ENCODE data around the gene NSMF.
A peak's percentile ranks its signal among the peaks of the same experiment; 100 is the strongest.

NSMF gene

GRCh38 chr9:137422604-137423513 lies 36.3 kb downstream of the NSMF start, which contains the start of the genes EXD3 and NOXA1 (continued):
- TF ChIP-seq PBX3 (CRISPR knock-in tag; IDR thresholded peaks at IDR 0.05), result peak; percentile 69; the same call in 1 of the 2 replicates
- peak; percentile 79; the same call in 1 of the 2 replicates for TF ChIP-seq ZBTB7A (tag by site-specific recombination; IDR thresholded peaks at IDR 0.05; ENCODE audit: low read depth)
- TF ChIP-seq, protein P1, sequence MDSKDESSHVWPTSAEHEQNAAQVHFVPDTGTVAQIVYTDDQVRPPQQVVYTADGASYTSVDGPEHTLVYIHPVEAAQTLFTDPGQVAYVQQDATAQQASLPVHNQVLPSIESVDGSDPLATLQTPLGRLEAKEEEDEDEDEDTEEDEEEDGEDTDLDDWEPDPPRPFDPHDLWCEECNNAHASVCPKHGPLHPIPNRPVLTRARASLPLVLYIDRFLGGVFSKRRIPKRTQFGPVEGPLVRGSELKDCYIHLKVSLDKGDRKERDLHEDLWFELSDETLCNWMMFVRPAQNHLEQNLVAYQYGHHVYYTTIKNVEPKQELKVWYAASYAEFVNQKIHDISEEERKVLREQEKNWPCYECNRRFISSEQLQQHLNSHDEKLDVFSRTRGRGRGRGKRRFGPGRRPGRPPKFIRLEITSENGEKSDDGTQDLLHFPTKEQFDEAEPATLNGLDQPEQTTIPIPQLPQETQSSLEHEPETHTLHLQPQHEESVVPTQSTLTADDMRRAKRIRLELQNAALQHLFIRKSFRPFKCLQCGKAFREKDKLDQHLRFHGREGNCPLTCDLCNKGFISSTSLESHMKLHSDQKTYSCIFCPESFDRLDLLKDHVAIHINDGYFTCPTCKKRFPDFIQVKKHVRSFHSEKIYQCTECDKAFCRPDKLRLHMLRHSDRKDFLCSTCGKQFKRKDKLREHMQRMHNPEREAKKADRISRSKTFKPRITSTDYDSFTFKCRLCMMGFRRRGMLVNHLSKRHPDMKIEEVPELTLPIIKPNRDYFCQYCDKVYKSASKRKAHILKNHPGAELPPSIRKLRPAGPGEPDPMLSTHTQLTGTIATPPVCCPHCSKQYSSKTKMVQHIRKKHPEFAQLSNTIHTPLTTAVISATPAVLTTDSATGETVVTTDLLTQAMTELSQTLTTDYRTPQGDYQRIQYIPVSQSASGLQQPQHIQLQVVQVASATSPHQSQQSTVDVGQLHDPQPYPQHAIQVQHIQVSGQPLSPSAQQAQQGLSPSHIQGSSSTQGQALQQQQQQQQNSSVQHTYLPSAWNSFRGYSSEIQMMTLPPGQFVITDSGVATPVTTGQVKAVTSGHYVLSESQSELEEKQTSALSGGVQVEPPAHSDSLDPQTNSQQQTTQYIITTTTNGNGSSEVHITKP (tag by site-specific recombination; IDR thresholded peaks at IDR 0.05), result peak; percentile 41; the same call in 1 of the 2 replicates
- peak; percentile 59 for TF ChIP-seq ZBTB8A (tag by site-specific recombination; IDR thresholded peaks at IDR 0.05)
- TF ChIP-seq ZBTB20 (tag by site-specific recombination; IDR thresholded peaks at IDR 0.05), result 0 out of 2 replicates have a peak, but pooled peaks have one; percentile 20
- TF ChIP-seq ZNF2 (tag by site-specific recombination; IDR thresholded peaks at IDR 0.05), result peak; percentile 57; the same call in 1 of the 2 replicates
- TF ChIP-seq, protein P2, sequence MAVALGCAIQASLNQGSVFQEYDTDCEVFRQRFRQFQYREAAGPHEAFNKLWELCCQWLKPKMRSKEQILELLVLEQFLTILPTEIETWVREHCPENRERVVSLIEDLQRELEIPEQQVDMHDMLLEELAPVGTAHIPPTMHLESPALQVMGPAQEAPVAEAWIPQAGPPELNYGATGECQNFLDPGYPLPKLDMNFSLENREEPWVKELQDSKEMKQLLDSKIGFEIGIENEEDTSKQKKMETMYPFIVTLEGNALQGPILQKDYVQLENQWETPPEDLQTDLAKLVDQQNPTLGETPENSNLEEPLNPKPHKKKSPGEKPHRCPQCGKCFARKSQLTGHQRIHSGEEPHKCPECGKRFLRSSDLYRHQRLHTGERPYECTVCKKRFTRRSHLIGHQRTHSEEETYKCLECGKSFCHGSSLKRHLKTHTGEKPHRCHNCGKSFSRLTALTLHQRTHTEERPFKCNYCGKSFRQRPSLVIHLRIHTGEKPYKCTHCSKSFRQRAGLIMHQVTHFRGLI (tag by site-specific recombination; IDR thresholded peaks at IDR 0.05), result peak; percentile 30; the same call in 1 of the 2 replicates
- TF ChIP-seq, protein P3, sequence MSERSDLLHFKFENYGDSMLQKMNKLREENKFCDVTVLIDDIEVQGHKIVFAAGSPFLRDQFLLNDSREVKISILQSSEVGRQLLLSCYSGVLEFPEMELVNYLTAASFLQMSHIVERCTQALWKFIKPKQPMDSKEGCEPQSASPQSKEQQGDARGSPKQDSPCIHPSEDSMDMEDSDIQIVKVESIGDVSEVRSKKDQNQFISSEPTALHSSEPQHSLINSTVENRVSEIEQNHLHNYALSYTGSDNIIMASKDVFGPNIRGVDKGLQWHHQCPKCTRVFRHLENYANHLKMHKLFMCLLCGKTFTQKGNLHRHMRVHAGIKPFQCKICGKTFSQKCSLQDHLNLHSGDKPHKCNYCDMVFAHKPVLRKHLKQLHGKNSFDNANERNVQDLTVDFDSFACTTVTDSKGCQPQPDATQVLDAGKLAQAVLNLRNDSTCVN (tag by site-specific recombination; optimal IDR thresholded peaks at IDR 0.05), result peak; percentile 75
- TF ChIP-seq YY1 (tag by site-specific recombination; IDR thresholded peaks at IDR 0.05), result peak; percentile 64; the same call in 1 of the 2 replicates
- TF ChIP-seq, protein P4, sequence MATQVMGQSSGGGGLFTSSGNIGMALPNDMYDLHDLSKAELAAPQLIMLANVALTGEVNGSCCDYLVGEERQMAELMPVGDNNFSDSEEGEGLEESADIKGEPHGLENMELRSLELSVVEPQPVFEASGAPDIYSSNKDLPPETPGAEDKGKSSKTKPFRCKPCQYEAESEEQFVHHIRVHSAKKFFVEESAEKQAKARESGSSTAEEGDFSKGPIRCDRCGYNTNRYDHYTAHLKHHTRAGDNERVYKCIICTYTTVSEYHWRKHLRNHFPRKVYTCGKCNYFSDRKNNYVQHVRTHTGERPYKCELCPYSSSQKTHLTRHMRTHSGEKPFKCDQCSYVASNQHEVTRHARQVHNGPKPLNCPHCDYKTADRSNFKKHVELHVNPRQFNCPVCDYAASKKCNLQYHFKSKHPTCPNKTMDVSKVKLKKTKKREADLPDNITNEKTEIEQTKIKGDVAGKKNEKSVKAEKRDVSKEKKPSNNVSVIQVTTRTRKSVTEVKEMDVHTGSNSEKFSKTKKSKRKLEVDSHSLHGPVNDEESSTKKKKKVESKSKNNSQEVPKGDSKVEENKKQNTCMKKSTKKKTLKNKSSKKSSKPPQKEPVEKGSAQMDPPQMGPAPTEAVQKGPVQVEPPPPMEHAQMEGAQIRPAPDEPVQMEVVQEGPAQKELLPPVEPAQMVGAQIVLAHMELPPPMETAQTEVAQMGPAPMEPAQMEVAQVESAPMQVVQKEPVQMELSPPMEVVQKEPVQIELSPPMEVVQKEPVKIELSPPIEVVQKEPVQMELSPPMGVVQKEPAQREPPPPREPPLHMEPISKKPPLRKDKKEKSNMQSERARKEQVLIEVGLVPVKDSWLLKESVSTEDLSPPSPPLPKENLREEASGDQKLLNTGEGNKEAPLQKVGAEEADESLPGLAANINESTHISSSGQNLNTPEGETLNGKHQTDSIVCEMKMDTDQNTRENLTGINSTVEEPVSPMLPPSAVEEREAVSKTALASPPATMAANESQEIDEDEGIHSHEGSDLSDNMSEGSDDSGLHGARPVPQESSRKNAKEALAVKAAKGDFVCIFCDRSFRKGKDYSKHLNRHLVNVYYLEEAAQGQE (tag by site-specific recombination; IDR thresholded peaks at IDR 0.05), result no peak
- 0 out of 2 replicates have a peak, but pooled peaks have one; percentile 8 for TF ChIP-seq FEZF1 (tag by site-specific recombination; IDR thresholded peaks at IDR 0.05)
- 0 out of 2 replicates have a peak, but pooled peaks have one; percentile 30 for TF ChIP-seq PRDM4 (tag by site-specific recombination; IDR thresholded peaks at IDR 0.05)
- TF ChIP-seq ZNF391 (tag by site-specific recombination; IDR thresholded peaks at IDR 0.05; ENCODE audit: borderline replicate concordance, low read depth), result 0 out of 2 replicates have a peak, but pooled peaks have one; percentile 40
- TF ChIP-seq, protein P5, sequence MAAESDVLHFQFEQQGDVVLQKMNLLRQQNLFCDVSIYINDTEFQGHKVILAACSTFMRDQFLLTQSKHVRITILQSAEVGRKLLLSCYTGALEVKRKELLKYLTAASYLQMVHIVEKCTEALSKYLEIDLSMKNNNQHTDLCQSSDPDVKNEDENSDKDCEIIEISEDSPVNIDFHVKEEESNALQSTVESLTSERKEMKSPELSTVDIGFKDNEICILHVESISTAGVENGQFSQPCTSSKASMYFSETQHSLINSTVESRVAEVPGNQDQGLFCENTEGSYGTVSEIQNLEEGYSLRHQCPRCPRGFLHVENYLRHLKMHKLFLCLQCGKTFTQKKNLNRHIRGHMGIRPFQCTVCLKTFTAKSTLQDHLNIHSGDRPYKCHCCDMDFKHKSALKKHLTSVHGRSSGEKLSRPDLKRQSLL (tag by site-specific recombination; IDR thresholded peaks at IDR 0.05), result peak; percentile 52; the same call in 1 of the 2 replicates
- peak; percentile 75 for TF ChIP-seq ZNF324 (tag by site-specific recombination; IDR thresholded peaks at IDR 0.05)
- peak; percentile 54; the same call in 1 of the 2 replicates for TF ChIP-seq ZNF561 (tag by site-specific recombination; IDR thresholded peaks at IDR 0.05; ENCODE audit: borderline replicate concordance)
- peak; percentile 47; the same call in 1 of the 2 replicates for TF ChIP-seq CTCF (tag by site-specific recombination; IDR thresholded peaks at IDR 0.05)
- no peak for TF ChIP-seq ZNF558 (tag by site-specific recombination; IDR thresholded peaks at IDR 0.05)
- TF ChIP-seq SP2 (tag by site-specific recombination; IDR thresholded peaks at IDR 0.05), result peak; percentile 78

Measured in HEK293 (cell line).